ENCODE data around the gene WBP1.

WBP1 gene

DNA sequence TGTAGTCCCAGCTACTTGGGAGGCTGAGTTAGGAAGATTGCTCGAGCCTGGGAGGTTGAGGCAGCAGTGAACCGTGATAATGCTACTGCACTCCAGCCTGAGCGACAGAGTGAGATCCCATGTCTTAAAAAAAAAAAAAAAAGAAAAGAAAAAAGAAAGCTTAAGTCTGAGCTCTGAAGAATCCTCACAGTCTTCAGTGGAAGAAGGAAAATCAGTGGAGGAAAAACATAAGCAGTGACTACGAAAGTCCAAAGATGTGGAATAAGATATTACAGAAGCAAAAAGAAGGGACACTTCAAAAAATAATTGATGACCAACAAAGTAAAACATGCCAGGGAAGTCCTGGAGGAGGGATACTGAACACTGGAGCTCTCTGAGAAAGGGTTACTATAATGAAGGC, 52.0 kb downstream of the WBP1 start:
- no peaks in the 10 kb centered on the region for H3K27me3 ChIP-seq (ENCODE audit: control insufficient read depth, insufficient read depth, low read length)
- H3K9ac ChIP-seq: no peak overlapping the region

More for the DNA sequence above, 52.0 kb downstream of the WBP1 start:
- H3K36me3 ChIP-seq (ENCODE audit: control insufficient read depth, insufficient read depth, low read length): no peaks in the 10 kb centered on the region
- no peak overlapping the region for H3K4me3 ChIP-seq (ENCODE audit: low read depth, low read length)
- peak overlapping the region; percentile 8 for H2AFZ ChIP-seq
- H3K4me1 ChIP-seq: peaks cover 17% of the 10 kb centered on the region
- TF ChIP-seq CTCF (IDR thresholded peaks at IDR 0.05): no peak
- no peaks in the 10 kb centered on the region for H3K9me3 ChIP-seq (ENCODE audit: control insufficient read depth, low read length)
- peaks cover 4% of the 10 kb centered on the region for H3K79me2 ChIP-seq
- no peak overlapping the region for H3K4me2 ChIP-seq (ENCODE audit: low read length)
- H3K27ac ChIP-seq: no peak overlapping the region
